Activated CD4-positive, CD25-positive, alpha-beta regulatory T cell treated with anti-CD3 and anti-CD28 coated beads, Interleukin-2, amount 50 U/mL, for 24 hours (primary cell): ENCODE results near the gene DIDO1.
"Not testable (repeated sequence)": the region's sequence is repeated elsewhere in the genome, so short reads cannot be mapped to it uniquely, and the experiment has no call there.

Source experiments
- ATAC-seq, 2 donors: fragments of 150-1000 bp; cut with Tn5 transposase; one replicate each; pipeline ENCODE4 v1.10.0; 2021; ENCODE audit warnings: mild to moderate bottlenecking in 1 of 2, moderate library complexity in 1 of 2

Gene DIDO1

GRCh38 chr20:62925420-62926228, 681 bp downstream of the DIDO1 start:
- ATAC-seq: peak in 1 of 2 donors; percentile 3

DNA sequence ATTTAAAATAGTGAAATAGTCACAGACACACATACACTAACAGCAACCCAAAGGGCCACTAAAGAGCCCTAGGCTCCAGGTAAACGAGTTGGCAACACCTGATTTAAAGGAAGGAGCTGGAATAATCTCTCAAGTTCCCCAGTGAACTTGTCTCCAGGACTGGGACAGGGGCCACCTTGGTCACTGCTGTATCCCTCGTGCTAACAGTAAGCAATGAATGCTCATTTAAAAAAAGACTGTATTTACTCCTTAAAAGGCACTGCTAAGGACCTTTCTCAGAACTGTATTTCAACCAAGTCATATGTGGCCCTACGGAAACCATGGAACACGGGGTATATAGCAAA, 1.3 kb downstream of the DIDO1 start:
- ATAC-seq: no peak

DNA sequence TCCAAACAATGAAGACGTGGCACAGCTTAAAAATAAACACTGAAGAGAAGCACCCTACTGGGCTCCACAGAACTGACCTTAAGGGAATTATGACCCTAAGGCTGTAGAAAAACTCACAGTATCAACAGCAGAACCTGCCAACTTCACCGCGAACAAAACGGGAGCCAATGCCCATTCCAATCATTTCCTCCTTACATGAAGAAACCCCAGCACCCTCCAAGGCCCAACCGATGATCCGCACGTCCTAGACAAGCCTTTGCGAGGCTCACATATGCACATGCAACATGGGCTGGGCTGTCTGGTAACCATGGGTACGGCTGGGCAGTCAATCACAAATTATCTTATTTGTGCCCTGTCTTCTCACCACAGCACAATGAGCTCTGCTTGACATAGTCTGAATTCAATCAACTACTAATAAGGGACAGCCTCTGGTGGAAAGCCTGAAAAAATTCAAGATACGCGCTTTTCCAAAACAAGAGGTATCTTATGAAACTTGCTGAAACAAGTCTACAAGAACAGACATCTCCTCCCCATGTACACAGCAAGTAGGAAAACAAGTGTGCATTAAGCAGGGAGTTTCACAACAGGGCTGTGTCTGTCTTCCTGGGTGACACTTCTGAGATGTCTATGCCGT, 1.7 kb downstream of the DIDO1 start:
- no peak for ATAC-seq

DNA sequence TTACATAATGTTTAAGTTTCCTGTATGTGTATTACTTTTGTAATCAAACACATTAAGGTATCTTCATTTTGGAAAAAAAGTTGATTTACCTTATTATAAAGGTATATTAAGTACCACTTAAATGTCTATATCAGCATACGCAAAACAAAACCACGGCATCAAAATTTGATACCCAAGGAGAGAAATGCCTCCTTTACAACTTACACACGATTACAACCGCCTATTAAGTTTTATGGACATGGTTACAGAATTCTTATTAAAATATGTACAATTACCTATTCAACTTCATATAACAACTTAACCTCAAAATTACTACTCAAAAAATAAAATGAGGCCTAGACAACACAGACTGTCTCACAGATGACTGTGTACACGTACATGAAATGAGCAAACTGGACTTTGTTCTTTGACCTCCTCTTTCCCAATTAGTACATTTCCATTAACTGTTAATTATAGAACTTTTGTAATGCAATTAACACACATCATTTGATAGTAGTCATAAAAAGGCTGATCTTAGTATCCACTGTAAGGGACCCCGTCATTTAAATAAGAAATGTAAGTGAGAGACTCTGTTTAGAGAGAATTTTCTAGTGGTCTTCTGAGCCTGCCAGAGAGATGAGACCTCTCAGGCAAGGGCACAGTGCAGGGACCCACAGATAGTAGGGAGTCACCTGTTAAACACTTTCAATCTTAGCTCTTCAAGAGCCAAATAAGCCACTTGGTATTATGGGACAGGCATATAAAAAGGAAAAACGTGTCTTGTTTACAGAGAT, 2.5 kb downstream of the DIDO1 start:
- no peak for ATAC-seq

GRCh38 chr20:62923059-62923668, 3.1 kb downstream of the DIDO1 start:
- ATAC-seq: not testable (repeated sequence)

DNA sequence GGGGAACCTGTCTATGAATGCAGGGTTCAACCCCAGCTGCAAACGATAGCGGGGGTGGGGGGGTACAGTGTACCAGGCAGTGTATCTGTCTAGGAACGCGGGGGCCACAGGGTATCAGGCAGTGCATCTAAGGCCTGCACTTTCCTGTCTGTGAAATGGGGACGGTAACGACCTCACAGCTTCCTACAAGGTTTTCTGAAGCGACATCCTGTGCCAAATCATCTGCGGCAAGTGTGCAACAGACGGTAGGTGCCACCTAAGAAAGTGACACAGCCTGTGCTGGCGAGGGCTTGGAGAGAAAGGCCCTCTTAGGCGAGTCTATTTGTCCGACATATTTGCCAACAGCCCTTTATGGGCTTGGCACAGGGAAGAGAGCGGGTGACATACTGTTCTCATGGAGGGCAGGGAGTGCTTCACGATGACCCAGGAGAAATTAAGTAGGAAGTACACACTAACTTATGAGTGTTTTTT, 3.8 kb downstream of the DIDO1 start:
- ATAC-seq: no peak

- peak; percentile 52 to 62 for ATAC-seq
Measured at GRCh38 chr20:62921119-62921687, 5.1 kb downstream of the DIDO1 start.

- no peak for ATAC-seq
Measured at GRCh38 chr20:62920039-62920645, 6.2 kb downstream of the DIDO1 start.

DNA sequence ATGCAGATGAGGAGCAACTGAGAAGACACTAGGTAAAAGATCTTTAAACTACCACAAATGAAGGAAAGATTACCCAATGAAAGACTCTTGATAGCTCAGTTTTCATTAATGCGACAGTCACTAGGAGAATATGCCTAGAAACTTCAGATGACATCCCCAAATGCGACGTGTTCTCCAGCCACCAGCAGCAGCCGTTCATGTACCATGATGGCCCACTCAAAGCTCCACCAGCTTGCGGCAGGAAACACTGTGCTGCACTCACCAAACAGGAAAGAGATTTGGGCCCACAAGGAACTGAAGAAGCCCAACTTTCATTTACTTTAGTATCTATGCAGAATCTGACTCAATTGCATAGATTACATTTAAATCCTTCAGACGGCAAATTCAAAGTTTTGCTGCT, 7.5 kb downstream of the DIDO1 start:
- peak; percentile 39 to 46 for ATAC-seq

GRCh38 chr20:62918147-62918546, 8.2 kb downstream of the DIDO1 start:
- peak; percentile 64 to 72 for ATAC-seq

DNA sequence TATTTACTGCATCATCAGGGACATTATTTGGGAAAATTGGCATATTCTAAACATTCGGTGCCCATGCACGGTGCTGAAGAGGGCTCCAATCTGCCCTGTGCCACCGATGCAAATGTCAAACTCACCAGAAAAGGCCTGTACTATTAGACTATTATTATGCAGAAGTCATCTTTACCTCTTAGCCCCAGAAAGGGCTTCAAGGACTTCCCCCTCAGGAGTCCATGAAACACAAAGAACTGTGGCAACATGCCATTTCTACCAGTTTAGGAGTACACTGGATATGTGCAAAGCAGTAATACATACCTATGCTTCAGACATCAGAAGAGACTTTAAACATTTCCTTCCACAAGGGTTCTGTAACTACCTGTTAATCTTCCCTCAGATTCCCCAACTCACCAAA, 8.6 kb downstream of the DIDO1 start:
- no peak for ATAC-seq

DNA sequence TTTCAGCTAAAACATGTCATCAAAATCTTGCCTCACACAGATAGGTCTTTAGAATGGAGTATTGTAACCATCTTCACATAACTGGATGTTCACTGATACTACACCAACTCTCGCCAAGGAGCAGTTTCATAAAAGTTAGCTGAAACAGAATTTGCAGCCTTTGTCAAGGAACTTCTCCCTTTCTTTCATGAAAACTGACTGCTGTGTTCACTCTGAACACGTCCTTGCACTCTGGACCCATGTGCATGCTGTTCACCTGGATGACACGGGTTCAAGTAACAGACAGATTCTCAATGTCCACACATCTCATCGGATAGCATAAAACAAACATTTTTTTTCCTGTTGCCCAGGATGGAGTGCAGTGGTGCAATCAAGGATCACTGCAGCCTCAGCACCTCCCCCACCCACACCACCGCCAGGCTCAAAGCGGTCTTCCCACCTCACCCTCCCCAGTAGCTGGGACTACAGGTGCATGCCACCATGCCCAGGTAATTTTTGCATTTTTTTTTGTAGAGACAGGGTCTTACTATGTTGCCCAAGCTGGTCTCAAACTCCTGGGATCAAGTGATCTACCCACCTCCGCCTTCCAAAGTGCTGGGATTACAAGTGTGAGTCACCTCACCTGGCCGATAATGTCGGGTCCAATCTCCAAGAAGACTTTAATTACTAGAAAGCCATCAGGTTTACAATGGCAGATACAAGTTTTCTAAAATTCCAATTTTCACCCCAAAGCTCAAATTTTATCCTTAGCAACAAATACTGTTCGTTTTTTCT, 9.4 kb downstream of the DIDO1 start:
- no peak for ATAC-seq

GRCh38 chr20:62914970-62915457, 11.3 kb downstream of the DIDO1 start:
- no peak for ATAC-seq

DNA sequence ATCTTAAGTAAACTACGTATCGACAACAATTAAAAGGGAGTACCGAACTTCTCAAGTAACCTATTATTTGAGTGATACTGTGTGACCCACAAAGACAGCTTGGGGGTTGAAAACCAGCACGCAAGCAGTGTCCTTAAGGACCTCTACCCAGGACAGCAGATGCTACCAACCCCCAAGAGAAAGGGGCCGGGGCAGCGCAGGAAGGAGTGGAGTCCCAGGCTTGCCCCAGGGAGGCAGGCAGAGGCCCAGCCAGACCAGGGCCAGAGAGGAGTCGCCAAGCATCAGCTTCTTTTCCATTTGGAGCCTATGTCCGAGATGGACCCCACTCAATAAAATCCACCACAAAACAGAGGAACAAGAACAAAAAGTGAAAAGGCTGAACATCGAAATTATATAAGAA, 11.9 kb downstream of the DIDO1 start:
- no peak for ATAC-seq

- no peak for ATAC-seq
Measured at GRCh38 chr20:62913043-62913630, 13.2 kb downstream of the DIDO1 start.

- no peak for ATAC-seq
Measured at GRCh38 chr20:62911701-62912280, 14.5 kb downstream of the DIDO1 start.

DNA sequence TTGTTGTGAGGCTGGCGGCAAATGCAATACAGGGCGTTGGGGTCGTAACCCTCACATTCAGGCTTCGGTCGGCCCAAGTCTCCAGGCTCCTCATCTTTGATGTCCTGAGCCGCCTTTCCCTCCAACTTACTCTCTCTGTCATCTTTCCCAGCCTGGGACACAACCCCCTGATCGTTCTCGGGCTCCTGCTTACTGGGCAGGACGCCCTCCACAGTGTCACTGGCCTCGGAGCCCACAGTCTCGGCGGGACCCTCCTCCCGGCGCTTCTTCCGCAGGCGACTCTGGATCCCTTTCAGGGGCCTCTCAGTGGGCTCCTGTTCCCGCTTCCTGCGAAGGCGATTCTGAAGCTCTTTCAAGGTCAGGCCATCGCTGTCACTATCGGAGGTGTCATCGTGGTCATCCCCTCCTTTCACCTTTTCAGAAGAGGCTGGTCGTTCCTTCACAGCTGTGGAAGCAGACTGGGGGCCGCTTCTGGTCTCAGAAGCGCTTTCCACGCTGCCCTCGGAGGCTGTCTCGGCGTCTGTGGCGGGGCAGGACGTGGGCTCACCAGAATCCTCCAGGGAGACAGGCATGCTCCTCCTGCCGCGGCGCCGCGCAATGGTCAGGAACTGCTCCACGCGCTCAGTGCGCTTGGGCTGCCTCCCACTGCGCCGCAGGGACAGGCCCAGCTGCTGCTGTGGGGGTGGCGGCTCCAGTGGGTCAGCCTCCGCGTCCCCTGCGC, 15.4 kb downstream of the DIDO1 start:
- ATAC-seq: no peak

- ATAC-seq: no peak
Measured at GRCh38 chr20:62910217-62910766, 16.0 kb downstream of the DIDO1 start.

DNA sequence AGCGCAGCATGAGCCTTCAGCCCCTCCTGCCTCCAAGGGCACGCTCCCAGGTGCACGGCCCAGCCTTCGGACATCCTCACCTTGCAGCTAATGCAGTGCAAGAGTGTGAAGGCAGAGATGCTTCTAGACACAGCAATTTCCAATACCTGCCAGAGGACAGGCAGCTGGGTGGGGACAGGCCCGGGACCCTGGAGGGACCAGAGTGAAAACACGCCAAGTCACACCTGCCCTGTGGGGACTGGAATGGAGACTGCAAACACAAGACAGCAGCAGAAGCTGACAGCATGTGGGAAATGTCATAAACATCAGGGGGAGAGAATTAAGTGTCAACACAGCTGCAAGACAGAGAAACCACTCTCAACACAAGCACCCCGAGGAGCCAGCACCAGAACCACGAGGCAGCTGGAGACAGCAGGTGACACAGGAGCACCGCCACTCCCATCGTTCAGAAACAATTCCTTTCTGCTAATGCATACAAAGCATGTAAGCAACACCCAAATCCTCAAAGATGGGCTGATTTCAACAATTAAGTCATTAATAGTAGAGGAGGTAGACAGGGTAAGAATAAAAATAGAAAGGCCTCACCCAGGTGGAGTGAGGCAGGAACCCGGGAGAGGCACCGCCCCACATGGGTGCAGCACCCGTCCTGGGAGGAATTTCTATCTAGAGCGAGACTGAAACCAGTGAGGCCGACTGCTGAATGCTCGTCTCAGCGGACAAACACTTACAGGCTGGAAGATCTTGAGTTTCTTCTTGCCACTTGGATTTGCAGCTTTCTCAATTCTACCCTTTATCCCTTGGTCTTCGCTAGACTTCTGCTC, 17.1 kb downstream of the DIDO1 start:
- no peak for ATAC-seq
